SK-N-SH (cell line): Measurements from ENCODE around the gene MAP3K5.

Experiments used
- EP300 ChIP-seq, 2 experiments: IDR thresholded peaks; 2 replicates each; pipeline versions ENCODE4 v1.4.0 to v1.6.1; 2012; ENCODE audit warnings: borderline replicate concordance in 1 of 2, low read depth in 1 of 2, low read length in 1 of 2
- JUND ChIP-seq: IDR thresholded peaks from 2 replicates; pipeline ENCODE4 v1.4.0; 2012
- REST ChIP-seq: IDR thresholded peaks from 2 replicates; pipeline ENCODE4 v1.6.1; 2012; ENCODE audit warnings: mild to moderate bottlenecking, low read depth, low read length, moderate library complexity
- RFX5 ChIP-seq: IDR thresholded peaks from 2 replicates; pipeline ENCODE4 v1.6.1; 2012; ENCODE audit warnings: mild to moderate bottlenecking, improper control_type of control experiment, low read length
- SIN3A ChIP-seq: IDR thresholded peaks from 2 replicates; pipeline ENCODE4 v1.6.1; 2012; ENCODE audit warnings: low read depth, mild to moderate bottlenecking, low read length, moderate library complexity, borderline replicate concordance
- SMC3 ChIP-seq: IDR thresholded peaks from 2 replicates; pipeline ENCODE4 v1.6.1; 2012; ENCODE audit warnings: low read depth, low read length, improper control_type of control experiment
- TF ChIP-seq, protein P1 (sequence below): IDR thresholded peaks from 2 replicates; pipeline ENCODE4 v1.4.0; 2012; ENCODE audit warnings: low read depth
- TF ChIP-seq, protein P2 (sequence below): fragments of 150-350 bp; IDR thresholded peaks from 2 replicates; pipeline ENCODE4 v1.6.1; 2017; ENCODE audit warnings: antibody characterized with exemption, low read length, low read depth, borderline replicate concordance
- TF ChIP-seq, protein P3 (sequence below): fragments of 200-600 bp; sonication (generic); IDR thresholded peaks from 2 replicates; pipeline ENCODE4 v1.6.1; 2017; ENCODE audit warnings: antibody characterized with exemption, mild to moderate bottlenecking, moderate library complexity

DNA sequence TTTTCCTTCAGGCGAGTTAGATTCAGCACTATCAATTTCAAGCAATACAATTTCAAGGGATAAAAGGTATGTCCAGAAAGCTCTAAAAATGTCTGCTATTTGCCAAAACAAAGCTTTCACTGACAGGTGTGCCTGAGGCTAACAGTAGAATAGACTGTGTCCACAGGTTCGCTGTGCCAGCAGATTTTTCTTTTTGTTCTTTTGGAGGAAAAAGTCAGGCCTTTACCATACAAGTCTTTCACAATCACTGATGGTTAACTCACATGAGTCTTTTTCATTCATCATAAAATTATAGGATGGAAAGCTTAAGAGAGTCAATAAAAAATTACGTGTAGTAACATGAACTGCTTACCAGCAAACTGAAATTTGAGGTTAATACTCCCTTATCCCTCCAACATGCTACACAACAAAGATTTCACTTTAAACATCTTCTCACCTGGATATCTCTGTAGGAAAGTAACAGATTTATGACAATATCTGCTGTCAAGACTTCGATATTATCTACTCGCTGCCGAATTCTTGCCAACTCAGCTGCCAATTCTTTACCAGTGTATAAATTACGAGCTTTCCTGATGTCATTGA lies 95.4 kb downstream of the MAP3K5 start:
- TF ChIP-seq SMC3 (no peak), RFX5 (no peak), EP300 (IDR thresholded peaks at IDR 0.05; ENCODE audit: borderline replicate concordance in 1 of 2, low read depth in 1 of 2, low read length in 1 of 2) (no peak), SIN3A (no peak), JUND (no peak), REST (no peak)
- TF ChIP-seq, protein P1, sequence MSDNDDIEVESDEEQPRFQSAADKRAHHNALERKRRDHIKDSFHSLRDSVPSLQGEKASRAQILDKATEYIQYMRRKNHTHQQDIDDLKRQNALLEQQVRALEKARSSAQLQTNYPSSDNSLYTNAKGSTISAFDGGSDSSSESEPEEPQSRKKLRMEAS: no peak
- TF ChIP-seq, protein P2, sequence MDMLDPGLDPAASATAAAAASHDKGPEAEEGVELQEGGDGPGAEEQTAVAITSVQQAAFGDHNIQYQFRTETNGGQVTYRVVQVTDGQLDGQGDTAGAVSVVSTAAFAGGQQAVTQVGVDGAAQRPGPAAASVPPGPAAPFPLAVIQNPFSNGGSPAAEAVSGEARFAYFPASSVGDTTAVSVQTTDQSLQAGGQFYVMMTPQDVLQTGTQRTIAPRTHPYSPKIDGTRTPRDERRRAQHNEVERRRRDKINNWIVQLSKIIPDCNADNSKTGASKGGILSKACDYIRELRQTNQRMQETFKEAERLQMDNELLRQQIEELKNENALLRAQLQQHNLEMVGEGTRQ: no peak
- TF ChIP-seq, protein P3, sequence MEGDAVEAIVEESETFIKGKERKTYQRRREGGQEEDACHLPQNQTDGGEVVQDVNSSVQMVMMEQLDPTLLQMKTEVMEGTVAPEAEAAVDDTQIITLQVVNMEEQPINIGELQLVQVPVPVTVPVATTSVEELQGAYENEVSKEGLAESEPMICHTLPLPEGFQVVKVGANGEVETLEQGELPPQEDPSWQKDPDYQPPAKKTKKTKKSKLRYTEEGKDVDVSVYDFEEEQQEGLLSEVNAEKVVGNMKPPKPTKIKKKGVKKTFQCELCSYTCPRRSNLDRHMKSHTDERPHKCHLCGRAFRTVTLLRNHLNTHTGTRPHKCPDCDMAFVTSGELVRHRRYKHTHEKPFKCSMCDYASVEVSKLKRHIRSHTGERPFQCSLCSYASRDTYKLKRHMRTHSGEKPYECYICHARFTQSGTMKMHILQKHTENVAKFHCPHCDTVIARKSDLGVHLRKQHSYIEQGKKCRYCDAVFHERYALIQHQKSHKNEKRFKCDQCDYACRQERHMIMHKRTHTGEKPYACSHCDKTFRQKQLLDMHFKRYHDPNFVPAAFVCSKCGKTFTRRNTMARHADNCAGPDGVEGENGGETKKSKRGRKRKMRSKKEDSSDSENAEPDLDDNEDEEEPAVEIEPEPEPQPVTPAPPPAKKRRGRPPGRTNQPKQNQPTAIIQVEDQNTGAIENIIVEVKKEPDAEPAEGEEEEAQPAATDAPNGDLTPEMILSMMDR: no peak
